ENCODE measurements around the gene AKAP12. TPM values are rescaled to one million over a fixed set of nuclear protein-coding genes. Genes with fewer than 3 reads are reported as not detected.
A peak's percentile ranks its signal among the peaks of the same experiment; 100 is the strongest.
"Not testable (repeated sequence)": the region's sequence is repeated elsewhere in the genome, so short reads cannot be mapped to it uniquely, and the experiment has no call there.

The AKAP12 gene
- total RNA-seq, 2 experiments from 2014 or later, result 3.6 to 3.8 TPM

DNA sequence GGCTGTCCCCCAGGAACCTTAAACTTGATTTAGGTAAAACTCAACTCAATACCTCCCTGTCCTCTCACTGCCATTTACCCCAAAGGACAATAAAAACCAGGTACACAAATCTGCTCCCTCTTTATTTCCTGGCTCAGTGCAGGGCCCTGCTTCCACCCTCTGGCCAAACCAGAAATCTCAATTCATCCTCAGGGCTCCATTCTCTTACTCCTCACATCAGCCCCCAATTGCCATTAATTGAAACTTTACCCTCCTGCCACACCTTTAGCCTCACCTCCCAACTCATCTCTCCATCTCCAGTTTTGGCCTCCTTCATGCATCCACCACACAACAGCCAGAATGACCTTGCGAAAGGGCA, 141.1 kb downstream of the AKAP12 start:
- ChIA-PET CTCF (no interaction called here), POLR2A (interaction anchor here (1.4 kb wide), 1 partner anchor 9 kb away, joined by 13 read pairs; no protein-coding TSS in a partner anchor)
- DNase-seq, result no peak
- intact Hi-C loops (cut with micrococcal nuclease), result loop anchor here (1.0 kb wide), 1 partner anchor 9 kb away; no protein-coding TSS in a partner anchor
- Mint-ChIP-seq H3K36me3 (peaks cover 8% of the 10 kb centered on the region), H3K4me3 (peak overlapping the region; percentile 83), H3K27me3 (no peaks in the 10 kb centered on the region), H3K27ac (peak overlapping the region; percentile 98), H3K4me1 (ENCODE audit: low read depth) (peaks cover 63% of the 10 kb centered on the region), H3K9me3 (no peaks in the 10 kb centered on the region)

DNA sequence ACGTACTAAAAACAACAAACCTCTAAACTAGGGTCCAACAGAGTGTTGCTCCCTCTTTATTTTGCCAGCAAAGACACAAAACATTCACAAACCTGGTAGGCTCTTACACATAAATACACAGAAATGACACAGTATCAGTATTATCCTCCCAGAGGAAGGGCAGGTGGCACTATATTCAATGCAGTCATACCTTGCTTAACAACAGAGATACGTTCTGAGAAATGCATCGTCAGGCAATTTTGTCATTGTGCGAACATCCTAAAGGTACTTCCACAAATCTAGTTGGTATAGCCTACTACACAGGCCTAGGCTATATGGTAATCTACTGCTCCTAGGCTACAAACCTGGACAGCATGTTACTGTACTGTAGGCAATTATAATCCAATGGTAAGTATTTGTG, 142.0 kb downstream of the AKAP12 start:
- no peak for DNase-seq
- peak overlapping the region; percentile 91 for H3K27ac Mint-ChIP-seq
- peaks cover 8% of the 10 kb centered on the region for H3K36me3 Mint-ChIP-seq
- ChIA-PET CTCF (no interaction called here), POLR2A (no interaction called here)
- no peaks in the 10 kb centered on the region for H3K9me3 Mint-ChIP-seq
- peaks cover 60% of the 10 kb centered on the region for H3K4me1 Mint-ChIP-seq (ENCODE audit: low read depth)
- intact Hi-C loops (cut with micrococcal nuclease), result no loop called here
- no peaks in the 10 kb centered on the region for H3K27me3 Mint-ChIP-seq
- peak overlapping the region; percentile 17 for H3K4me3 Mint-ChIP-seq

DNA sequence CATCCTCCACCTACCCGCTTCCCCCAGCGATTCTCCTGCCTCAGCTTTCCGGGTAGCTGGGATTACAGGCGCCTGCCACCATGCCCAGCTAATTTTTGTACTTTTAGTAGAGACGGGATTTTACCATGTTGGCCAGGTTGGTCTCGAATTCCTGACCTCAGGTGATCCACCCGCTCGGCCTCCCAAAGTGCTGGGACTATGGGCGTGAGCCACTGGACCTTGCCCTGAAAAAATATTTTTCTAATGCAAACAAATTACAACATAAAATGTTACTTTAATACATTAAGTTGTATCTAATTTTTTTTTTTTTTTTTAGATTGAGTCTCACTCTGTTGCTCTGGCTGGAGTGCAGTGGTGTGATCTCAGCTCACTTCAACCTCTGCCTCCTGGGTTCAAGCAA, 142.9 kb downstream of the AKAP12 start:
- DNase-seq; H3K36me3 Mint-ChIP-seq; CTCF ChIA-PET; H3K9me3 Mint-ChIP-seq; H3K4me3 Mint-ChIP-seq; H3K27me3 Mint-ChIP-seq; H3K27ac Mint-ChIP-seq; POLR2A ChIA-PET; intact Hi-C loops (cut with micrococcal nuclease): not testable (repeated sequence)
- peaks cover 62% of the 10 kb centered on the region for H3K4me1 Mint-ChIP-seq (ENCODE audit: low read depth)

DNA sequence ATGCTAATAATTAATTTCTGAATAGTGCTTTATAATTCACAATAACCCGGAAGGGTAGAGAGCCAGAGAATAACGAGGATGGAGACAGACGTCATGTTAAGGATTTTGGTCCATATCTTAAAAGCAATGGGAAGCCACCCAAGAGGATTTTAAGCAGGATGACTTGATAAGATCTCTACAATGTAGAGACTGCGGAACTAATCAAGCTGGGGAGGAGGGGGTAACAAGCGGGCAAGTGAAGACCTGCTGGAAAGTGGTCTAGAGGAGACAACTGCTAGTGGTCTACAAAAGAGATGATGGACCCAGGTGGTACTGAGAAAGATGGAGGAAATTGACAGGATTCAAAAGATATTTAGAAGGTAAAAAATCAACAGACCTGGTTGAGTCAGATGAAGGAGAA, 144.4 kb downstream of the AKAP12 start:
- Mint-ChIP-seq H3K36me3 (peaks cover 8% of the 10 kb centered on the region), H3K27me3 (no peaks in the 10 kb centered on the region), H3K27ac (no peak overlapping the region), H3K9me3 (no peaks in the 10 kb centered on the region), H3K4me1 (ENCODE audit: low read depth) (peaks cover 63% of the 10 kb centered on the region), H3K4me3 (no peak overlapping the region)
- intact Hi-C loops (cut with micrococcal nuclease), result no loop called here
- CTCF ChIA-PET, result interaction anchor here (0.9 kb wide), 1 partner anchor 10 kb away, joined by 3 read pairs; no protein-coding TSS in a partner anchor
- POLR2A ChIA-PET, result no interaction called here
- no peak for DNase-seq

DNA sequence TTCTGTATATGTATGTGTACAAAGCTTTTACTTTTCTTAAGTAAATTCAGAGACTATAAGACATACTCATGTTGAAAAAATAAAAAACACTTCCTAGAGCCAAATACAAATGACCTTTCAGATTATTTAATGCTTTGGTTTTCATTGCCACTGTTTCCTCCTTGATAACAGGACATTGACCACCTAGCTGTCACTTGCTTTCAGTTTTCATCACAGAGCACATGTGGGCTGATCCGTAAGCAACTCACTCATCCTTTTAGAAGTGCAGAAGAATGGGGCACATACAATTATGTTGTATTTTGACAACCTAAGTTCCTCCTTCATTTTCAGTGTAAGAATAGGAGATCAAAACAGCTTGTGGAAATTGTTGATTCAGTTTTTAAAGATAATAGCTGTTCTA, 145.4 kb downstream of the AKAP12 start:
- peak overlapping the region; percentile 49 for H3K4me3 Mint-ChIP-seq
- peak overlapping the region; percentile 78 for H3K27ac Mint-ChIP-seq
- ChIA-PET POLR2A (no interaction called here), CTCF (interaction anchor here (0.6 to 0.9 kb wide), 3 partner anchors 9 to 61 kb away, joined by 3 to 4 read pairs (median 3); no protein-coding TSS in a partner anchor)
- no peaks in the 10 kb centered on the region for H3K9me3 Mint-ChIP-seq
- H3K36me3 Mint-ChIP-seq, result peaks cover 8% of the 10 kb centered on the region
- intact Hi-C loops (cut with micrococcal nuclease), result loop anchor here (1.0 kb wide), 1 partner anchor 9 kb away; no protein-coding TSS in a partner anchor
- no peaks in the 10 kb centered on the region for H3K27me3 Mint-ChIP-seq
- no peak for DNase-seq
- peaks cover 62% of the 10 kb centered on the region for H3K4me1 Mint-ChIP-seq (ENCODE audit: low read depth)

DNA sequence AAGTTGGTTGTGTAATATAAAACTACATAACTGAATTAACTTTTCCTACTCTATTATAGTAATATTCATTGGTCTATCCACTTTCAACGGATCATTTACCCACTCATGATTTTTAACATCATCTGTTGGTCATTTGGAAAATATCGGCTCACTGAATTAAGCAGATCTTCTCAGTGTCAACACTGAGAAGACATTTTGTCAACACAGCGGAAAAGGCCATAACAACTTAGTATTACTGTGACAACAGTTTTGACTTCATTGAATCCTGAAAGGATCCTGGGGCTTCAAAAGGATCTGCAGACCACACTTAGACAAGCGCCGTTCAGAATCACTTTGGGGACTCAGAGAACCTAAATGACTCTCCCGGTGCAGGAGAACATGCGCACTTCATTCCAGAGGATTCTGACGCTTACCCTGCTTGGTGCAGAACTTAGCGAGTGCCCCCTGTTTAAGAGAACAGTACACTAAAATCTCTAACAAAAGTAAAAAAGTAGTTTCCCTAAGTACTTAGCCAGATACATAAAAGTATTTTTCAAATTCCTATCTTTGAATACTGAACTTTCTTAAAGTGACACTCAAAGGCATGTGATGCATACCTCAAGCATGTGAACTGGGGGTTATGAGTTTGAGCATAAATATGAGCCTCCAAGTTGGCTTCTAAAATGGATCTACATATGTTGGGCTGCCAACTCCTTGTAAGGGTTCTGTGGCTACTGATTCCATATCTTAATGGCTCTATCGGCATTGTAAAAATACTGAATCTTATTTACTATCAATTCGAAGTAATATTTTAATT, 147.6 kb downstream of the AKAP12 start:
- Mint-ChIP-seq H3K27me3 (no peaks in the 10 kb centered on the region), H3K9me3 (no peaks in the 10 kb centered on the region), H3K36me3 (peaks cover 12% of the 10 kb centered on the region), H3K4me1 (ENCODE audit: low read depth) (peaks cover 50% of the 10 kb centered on the region), H3K4me3 (no peak overlapping the region), H3K27ac (peak overlapping the region; percentile 70)
- no peak for DNase-seq
- CTCF ChIA-PET, result no interaction called here
- POLR2A ChIA-PET, result interaction anchor here (1.1 kb wide), 1 partner anchor 13 kb away, joined by 4 read pairs; no protein-coding TSS in a partner anchor
- intact Hi-C loops (cut with micrococcal nuclease), result no loop called here

DNA sequence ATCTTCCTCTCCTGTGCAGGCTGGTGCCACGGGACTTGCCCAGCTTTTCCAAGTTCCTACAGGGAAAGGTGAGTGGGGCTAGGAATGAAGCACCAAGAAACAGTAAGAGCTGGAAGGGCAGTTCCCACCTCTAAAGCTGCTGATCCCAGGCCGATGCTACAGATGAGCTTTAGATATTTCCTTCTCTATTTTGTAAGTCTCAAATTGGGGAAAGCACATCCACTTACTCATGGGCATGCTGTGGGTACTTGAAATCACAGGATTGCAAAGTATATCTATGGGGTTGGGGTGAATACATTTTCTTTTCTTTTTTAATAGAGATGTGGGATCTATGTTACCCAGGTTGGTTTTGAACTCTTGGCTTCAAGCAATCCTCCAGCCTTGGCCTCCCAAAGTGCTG, 148.5 kb downstream of the AKAP12 start:
- DNase-seq, result no peak
- Mint-ChIP-seq H3K4me3 (peak overlapping the region; percentile 39), H3K4me1 (ENCODE audit: low read depth) (peaks cover 59% of the 10 kb centered on the region), H3K27ac (peak overlapping the region; percentile 75), H3K27me3 (no peaks in the 10 kb centered on the region), H3K9me3 (no peaks in the 10 kb centered on the region), H3K36me3 (peaks cover 12% of the 10 kb centered on the region)
- ChIA-PET POLR2A (interaction anchor here (1.1 kb wide), 1 partner anchor 14 kb away, joined by 4 read pairs; no protein-coding TSS in a partner anchor), CTCF (no interaction called here)
- intact Hi-C loops (cut with micrococcal nuclease), result no loop called here

DNA sequence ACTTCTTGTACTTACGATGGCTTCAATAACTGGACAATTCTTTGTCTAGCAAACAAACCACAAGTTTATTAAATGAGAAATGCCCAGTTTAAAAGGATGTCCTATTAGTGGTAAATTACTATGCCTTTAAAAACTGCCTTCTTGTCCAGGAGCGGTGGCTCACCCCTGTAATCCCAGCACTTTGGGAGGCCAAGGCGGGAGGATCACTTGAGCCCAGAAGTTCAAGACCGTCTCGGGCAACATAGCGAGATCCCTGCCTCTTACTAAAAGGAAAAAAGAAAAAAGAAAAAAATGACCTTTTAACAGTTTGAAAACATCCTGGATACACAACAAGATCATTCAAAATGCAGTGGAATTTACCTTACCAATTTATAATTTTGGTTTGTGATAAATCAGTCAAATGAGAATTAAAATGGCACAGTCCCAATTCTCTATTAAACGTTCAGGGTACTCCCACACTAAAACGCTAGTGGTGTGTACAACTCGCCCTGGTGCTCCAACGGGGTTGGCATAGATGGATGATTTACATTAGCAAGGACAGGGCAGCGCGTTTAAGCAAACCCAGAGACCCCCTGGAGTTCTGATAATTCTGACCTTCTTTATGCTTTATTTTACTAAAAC, 149.3 kb downstream of the AKAP12 start:
- ChIA-PET POLR2A (interaction anchor here (0.6 to 2.0 kb wide), 6 partner anchors 9 to 335 kb away, joined by 4 to 16 read pairs (median 12); partner anchors contain the start of gene RMND1), CTCF (interaction anchor here (0.6 to 1.3 kb wide), 6 partner anchors 11 to 887 kb away, joined by 3 to 4 read pairs (median 3); no protein-coding TSS in a partner anchor)
- Mint-ChIP-seq H3K9me3 (no peaks in the 10 kb centered on the region), H3K27me3 (no peaks in the 10 kb centered on the region), H3K4me1 (ENCODE audit: low read depth) (peaks cover 65% of the 10 kb centered on the region), H3K36me3 (peaks cover 15% of the 10 kb centered on the region), H3K4me3 (peak overlapping the region; percentile 89), H3K27ac (peak overlapping the region; percentile 97)
- no peak for DNase-seq
- intact Hi-C loops (cut with micrococcal nuclease), result no loop called here

DNA sequence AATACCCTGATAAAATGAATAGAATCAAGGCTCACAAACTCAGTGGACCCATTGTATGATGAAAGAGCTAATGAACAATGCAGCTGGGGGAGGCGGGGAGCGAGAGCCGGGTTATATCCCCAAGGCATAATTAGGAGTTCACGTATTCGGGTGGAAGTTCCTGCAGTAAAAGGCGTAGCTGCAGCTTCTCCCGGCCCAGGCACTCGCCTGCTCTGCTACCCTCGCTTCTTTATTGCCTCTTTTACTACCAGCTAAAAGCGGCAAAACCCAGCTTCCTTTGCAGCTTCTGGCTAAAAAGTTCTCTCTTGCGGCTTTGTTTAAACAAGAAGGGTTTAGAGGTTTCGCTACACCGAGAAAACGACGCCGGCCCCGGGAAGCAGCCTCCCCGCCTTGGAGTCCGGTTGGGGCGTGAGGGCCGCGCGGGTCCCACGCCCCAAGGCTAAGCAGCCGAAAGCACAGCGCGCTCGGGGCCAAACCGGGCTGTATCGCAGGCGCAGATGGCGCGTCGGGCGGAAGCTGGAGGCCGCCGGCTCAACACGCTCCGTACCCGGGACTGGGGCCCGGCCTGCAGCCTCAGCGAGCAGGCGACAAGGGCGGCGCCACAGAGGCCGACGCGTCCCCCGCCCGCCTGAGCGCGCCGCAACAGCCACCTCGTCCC, 150.0 kb downstream of the AKAP12 start:
- peaks cover 11% of the 10 kb centered on the region for H3K36me3 Mint-ChIP-seq
- H3K4me3 Mint-ChIP-seq, result peak overlapping the region; percentile 89
- H3K27me3 Mint-ChIP-seq, result no peaks in the 10 kb centered on the region
- ChIA-PET POLR2A (interaction anchor here (0.5 to 2.0 kb wide), 8 partner anchors 9 to 1593 kb away, joined by 3 to 16 read pairs (median 9); partner anchors contain the start of genes FBXO5 and RMND1), CTCF (interaction anchor here (0.6 to 1.5 kb wide), 8 partner anchors 12 to 886 kb away, joined by 3 to 4 read pairs (median 3); no protein-coding TSS in a partner anchor)
- intact Hi-C loops (cut with micrococcal nuclease), result loop anchor here (1.0 to 5.0 kb wide), 8 partner anchors 9 to 1822 kb away; partner anchors contain the start of genes GINM1 and RMND1
- H3K27ac Mint-ChIP-seq, result peak overlapping the region; percentile 97
- H3K9me3 Mint-ChIP-seq, result no peaks in the 10 kb centered on the region
- peak; percentile 60 for DNase-seq
- H3K4me1 Mint-ChIP-seq (ENCODE audit: low read depth), result peaks cover 63% of the 10 kb centered on the region

DNA sequence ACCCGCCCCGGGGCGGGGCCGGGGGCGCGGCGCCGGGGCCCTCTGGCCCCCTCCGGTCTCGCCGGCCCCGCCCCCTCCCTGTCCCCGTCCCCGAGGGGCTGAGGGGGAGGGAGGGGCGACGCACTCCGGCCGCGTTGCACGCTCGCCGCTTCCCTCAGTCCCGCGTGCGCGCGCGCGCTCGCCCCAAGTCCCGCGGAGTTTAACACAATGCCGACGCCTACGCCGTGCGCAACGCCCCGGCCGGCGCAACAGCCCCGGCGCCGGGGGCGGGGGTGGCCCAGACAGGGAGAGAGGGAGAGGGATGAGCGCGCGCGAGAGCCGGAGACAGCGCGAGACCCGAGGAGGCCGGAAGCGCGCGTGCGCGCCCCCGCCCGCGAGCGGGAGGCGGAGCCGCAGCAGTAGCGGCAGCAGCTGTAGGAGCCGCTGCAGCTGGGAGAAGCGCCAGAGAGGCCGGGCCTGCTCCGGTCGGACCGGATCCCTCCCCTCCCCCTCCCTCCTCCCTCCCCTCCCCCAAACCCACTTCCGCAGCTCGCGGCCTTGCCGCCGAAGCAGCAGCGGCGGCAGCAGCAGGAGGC, 150.6 kb downstream of the AKAP12 start:
- intact Hi-C loops (cut with micrococcal nuclease), result loop anchor here (1.0 to 5.0 kb wide), 8 partner anchors 10 to 1823 kb away; partner anchors contain the start of genes GINM1 and RMND1
- Mint-ChIP-seq H3K27me3 (no peaks in the 10 kb centered on the region), H3K4me1 (ENCODE audit: low read depth) (peaks cover 63% of the 10 kb centered on the region), H3K27ac (peak overlapping the region; percentile 72), H3K9me3 (no peaks in the 10 kb centered on the region), H3K36me3 (peaks cover 12% of the 10 kb centered on the region), H3K4me3 (peak overlapping the region; percentile 55)
- CTCF ChIA-PET, result interaction anchor here (1.0 to 1.5 kb wide), 6 partner anchors 16 to 498 kb away, joined by 3 to 4 read pairs (median 4); no protein-coding TSS in a partner anchor
- DNase-seq, result peak; percentile 99
- POLR2A ChIA-PET, result interaction anchor here (0.5 to 2.0 kb wide), 7 partner anchors 10 to 1593 kb away, joined by 3 to 16 read pairs (median 12); partner anchors contain the start of genes FBXO5 and RMND1

DNA sequence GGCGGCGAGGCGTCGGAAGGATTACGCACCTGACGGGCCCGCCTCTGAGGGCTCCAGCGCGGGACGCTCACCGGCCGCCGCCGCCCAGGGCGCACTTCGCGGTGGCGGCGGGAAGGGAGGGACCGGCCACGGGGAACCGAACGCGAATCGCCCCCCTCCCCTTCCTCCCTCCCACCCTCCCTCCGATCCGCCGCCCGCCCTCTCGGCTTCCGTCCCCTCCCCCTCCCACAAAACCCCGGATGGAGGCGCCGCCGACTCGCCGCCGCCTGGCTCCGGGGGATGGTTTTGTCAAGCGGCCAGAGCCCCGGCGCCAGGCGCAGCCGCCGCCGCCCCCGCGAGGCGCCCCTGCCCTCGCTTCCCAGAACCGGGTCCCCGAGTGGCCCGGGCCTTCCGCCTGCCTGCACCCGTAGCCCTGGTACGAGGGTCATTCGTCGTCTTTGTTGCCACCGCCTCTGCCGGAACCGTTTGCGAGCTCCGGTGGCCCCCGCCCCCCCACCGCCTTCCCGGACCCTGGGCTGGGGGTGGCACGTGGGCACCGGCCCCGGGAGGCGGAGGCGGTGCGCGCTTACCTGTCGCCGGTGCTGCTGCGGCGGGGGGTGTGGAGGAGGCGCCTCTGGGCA, 151.2 kb downstream of the AKAP12 start:
- ChIA-PET CTCF (interaction anchor here (1.2 to 1.5 kb wide), 2 partner anchors 16 to 17 kb away, joined by 3 to 4 read pairs; no protein-coding TSS in a partner anchor), POLR2A (interaction anchor here (0.9 to 2.0 kb wide), 6 partner anchors 10 to 1592 kb away, joined by 3 to 16 read pairs (median 12); partner anchors contain the start of genes FBXO5 and RMND1)
- Mint-ChIP-seq H3K4me1 (ENCODE audit: low read depth) (peaks cover 62% of the 10 kb centered on the region), H3K4me3 (peak overlapping the region; percentile 98), H3K27me3 (no peaks in the 10 kb centered on the region), H3K36me3 (peaks cover 14% of the 10 kb centered on the region), H3K9me3 (no peaks in the 10 kb centered on the region), H3K27ac (peak overlapping the region; percentile 99)
- peak; percentile 87 for DNase-seq
- intact Hi-C loops (cut with micrococcal nuclease), result loop anchor here (1.0 to 5.0 kb wide), 8 partner anchors 11 to 1824 kb away; partner anchors contain the start of genes GINM1 and RMND1

All from activated CD4-positive, alpha-beta memory T cell treated with anti-CD3 and anti-CD28 coated beads for 36 hours (primary cell).